MG63 (cell line): ENCODE results near the gene KCNJ18. TPM values are rescaled to one million over a fixed set of nuclear protein-coding genes. Genes with fewer than 3 reads are reported as not detected.
"Not testable (repeated sequence)": the region's sequence is repeated elsewhere in the genome, so short reads cannot be mapped to it uniquely, and the experiment has no call there.

Source experiments
- DNase-seq: peaks from one replicate; pipeline ENCODE4 v3.0.0-alpha.2; 2020
- H3K27me3 ChIP-seq: fragments of 250-450 bp; sonication (Bioruptor Pico); 2 replicates; pipeline ENCODE4 v1.5.1; 2020; ENCODE audit warnings: mild to moderate bottlenecking, moderate library complexity
- H3K36me3 ChIP-seq: fragments of 250-450 bp; sonication (Bioruptor Pico); 2 replicates; pipeline ENCODE4 v1.5.1; 2020; ENCODE audit warnings: mild to moderate bottlenecking, moderate library complexity
- H3K4me3 ChIP-seq: fragments of 250-450 bp; sonication (Bioruptor Pico); 2 replicates; pipeline ENCODE4 v1.5.1; 2020; ENCODE audit warnings: mild to moderate bottlenecking, moderate library complexity
- H3K9me3 ChIP-seq: fragments of 250-450 bp; sonication (Bioruptor Pico); 2 replicates; pipeline ENCODE4 v1.5.1; 2020; ENCODE audit warnings: mild to moderate bottlenecking, moderate library complexity
- total RNA-seq: library from RNA; depleted of rRNA; stranded (reverse); fragments of >200 nt; shearing (Covaris generic); gene quantifications from 2 replicates; pipeline ENCODE4 v1.2.3, GENCODE V29; 2014; ENCODE audit warnings: low replicate concordance

The KCNJ18 gene
- total RNA-seq, 1 experiment from 2014 or later = not detected

DNA sequence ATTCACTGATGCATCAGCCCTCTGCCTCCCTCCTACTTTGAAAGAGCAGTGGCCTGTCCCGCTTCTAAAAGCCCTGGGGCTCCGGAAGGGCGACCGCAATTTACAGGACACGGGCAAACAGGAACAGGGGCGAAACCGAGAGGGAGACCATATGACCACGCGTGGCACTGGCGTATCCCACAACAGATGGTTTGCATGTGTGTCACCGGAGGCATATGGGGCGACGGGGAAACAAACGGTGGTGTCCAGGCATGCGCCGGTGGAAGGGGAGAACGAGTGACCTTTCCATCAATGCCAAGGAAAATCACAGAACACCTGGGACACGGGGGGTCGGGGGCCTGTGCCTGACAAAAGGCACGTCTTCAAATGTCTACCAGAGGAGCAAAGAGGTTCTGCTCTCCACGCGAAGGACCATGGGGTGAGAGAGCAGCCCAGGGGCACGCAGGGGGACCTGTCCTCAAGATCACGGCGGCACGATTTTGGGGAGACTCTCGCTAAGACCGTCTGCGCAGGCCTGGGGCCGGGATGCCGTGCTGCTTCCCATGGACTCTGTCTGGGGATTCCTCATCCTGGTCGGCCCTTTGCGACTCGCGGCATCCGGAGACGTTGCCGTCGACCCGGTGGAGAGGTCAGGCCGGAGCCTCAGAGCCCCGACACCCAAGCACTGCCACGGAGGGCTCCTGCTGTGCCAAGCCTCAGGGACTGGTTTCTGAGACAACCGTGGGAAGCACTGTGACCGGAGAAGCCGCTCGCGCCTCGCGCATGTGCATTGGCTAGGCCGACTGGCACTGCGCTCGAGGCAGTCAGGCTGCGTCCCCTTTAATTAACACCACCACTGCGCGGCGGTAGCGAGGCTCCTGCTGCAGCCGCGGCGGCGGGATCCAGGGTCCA is 12.8 kb upstream of the KCNJ18 start:
- H3K9me3 ChIP-seq = no peaks in the 10 kb centered on the region
- no peak overlapping the region for H3K4me3 ChIP-seq
- no peaks in the 10 kb centered on the region for H3K36me3 ChIP-seq
- DNase-seq = no peak
- H3K27me3 ChIP-seq = no peaks in the 10 kb centered on the region

DNA sequence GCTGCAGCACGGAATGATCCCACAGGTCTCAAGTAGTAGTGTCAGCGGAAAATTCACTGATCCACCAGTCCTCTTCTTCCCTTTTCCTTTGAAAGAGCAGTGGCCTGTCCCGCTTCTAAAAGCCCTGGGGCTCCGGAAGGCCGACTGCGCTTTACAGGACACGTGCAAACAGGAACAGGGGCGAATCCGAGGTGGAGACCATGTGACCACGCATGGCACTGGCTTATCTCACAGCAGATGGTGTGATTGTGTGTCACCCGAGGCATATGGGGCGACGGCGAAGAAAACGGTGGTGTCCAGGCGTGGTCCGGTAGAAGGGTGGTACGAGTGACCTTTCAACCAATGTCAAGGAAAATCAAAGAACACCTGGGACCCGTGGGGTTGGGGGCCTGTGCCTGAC is 12.0 kb upstream of the KCNJ18 start:
- H3K27me3 ChIP-seq = no peaks in the 10 kb centered on the region
- H3K4me3 ChIP-seq = no peak overlapping the region
- no peaks in the 10 kb centered on the region for H3K36me3 ChIP-seq
- no peak for DNase-seq
- H3K9me3 ChIP-seq = no peaks in the 10 kb centered on the region

DNA sequence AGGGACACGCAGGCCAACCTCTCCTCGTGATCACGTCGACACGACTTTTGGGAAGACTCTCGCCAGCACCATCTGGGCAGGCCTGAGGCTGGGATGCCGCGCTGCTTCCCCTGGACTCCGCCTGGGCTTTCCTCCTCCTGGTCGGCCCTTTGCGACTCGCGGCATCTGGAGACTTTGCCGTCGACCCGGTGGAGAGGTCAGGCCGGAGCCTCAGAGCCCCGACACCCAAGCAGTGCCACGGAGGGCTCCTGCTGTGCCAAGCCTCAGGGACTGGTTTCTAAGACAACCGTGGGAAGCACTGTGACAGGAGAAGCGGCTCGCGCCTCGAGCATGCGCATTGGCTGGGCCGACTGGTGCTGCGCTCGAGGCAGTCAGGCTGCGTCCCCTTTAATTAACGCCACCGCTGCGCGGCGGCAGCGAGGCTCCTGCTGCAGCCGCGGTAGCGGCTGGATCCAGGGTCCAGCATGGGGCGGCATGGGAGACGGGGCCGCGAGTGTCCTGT is 11.4 kb upstream of the KCNJ18 start:
- not testable (repeated sequence) for H3K36me3 ChIP-seq, H3K9me3 ChIP-seq, H3K27me3 ChIP-seq, DNase-seq, H3K4me3 ChIP-seq

DNA sequence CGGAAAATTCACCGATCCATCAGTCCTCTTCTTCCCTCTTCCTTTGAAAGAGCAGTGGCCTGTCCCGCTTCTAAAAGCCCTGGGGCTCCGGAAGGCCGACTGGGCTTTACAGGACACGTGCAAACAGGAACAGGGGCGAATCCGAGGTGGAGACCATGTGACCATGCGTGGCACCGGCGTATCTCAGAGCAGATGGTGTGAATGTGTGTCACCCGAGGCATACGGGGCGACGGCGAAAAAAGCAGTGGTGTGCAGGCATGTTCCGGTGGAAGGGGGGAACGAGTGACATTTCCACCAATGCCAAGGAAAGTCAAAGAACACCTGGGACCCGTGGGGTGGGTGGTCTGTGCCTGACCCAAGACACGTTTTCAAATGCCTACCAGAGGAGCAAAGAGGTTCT is 10.7 kb upstream of the KCNJ18 start:
- H3K9me3 ChIP-seq, H3K4me3 ChIP-seq, H3K27me3 ChIP-seq, H3K36me3 ChIP-seq, DNase-seq: not testable (repeated sequence)

DNA sequence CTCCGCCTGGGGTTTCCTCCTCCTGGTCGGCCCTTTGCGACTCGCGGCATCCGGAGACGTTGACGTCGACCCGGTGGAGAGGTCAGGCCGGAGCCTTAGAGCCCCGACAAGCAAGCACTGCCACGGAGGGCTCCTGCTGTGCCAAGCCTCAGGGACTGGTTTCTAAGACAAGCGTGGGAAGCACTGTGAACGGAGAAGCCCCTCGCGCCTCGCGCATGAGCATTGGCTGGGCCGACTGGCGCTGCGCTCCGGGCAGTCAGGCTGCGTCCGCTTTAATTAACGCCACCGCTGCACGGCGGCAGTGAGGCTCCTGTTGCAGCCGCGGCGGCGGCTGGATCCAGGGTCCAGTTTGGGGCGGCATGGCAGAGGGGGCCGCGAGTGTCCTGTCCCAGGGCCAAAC is 10.2 kb upstream of the KCNJ18 start:
- H3K36me3 ChIP-seq, H3K4me3 ChIP-seq, H3K9me3 ChIP-seq, H3K27me3 ChIP-seq, DNase-seq: not testable (repeated sequence)

DNA sequence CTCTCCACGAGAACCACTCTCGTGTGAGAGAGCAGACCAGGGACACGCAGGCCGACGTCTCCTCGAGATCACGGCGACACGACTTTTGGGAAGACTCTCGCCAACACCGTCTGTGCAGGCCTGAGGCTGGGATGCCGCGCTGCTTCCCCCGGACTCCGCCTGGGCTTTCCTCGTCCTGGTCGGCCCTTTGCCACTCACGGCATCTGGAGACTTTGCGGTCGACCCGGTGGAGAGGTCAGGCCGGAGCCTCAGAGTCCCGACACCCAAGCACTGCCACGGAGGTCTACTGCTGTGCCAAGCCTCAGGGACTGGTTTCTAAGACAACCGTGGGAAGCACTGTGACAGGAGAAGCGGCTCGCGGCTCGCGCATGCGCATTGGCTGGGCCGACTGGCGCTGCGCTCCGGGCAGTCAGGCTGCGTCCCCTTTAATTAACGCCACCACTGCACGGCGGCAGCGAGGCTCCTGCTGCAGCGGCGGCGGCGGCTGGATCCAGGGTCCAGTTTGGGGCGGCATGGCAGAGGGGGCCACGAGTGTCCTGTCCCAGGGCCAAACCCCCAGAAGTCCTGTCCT is 9.1 kb upstream of the KCNJ18 start:
- H3K27me3 ChIP-seq, H3K4me3 ChIP-seq, DNase-seq, H3K36me3 ChIP-seq, H3K9me3 ChIP-seq: not testable (repeated sequence)

DNA sequence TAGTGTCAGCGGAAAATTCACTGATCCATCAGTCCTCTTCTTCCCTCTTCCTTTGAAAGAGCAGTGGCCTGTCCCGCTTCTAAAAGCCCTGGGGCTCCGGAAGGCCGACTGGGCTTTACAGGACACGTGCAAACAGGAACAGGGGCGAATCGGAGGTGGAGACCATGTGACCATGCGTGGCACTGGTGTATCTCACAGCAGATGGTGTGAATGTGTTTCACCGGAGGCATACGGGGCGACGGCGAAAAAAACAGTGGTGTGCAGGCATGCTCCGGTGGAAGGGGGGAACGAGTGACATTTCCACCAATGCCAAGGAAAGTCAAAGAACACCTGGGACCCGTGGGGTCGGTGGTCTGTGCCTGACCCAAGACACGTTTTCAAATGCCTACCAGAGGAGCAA is 8.4 kb upstream of the KCNJ18 start:
- not testable (repeated sequence) for DNase-seq, H3K27me3 ChIP-seq, H3K4me3 ChIP-seq, H3K36me3 ChIP-seq, H3K9me3 ChIP-seq

DNA sequence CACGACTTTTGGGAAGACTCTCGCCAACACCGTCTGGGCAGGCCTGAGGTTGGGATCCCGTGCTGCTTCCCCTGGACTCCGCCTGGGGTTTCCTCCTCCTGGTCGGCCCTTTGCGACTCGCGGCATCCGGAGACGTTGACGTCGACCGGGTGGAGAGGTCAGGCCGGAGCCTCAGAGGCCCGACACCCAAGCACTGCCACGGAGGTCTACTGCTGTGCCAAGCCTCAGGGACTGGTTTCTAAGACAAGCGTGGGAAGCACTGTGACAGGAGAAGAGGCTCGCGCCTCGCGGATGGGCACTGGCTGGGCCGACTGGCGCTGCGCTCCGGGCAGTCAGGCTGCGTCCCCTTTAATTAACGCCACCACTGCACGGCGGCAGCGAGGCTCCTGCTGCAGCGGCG is 7.9 kb upstream of the KCNJ18 start:
- H3K27me3 ChIP-seq, H3K4me3 ChIP-seq, DNase-seq, H3K9me3 ChIP-seq, H3K36me3 ChIP-seq: not testable (repeated sequence)

DNA sequence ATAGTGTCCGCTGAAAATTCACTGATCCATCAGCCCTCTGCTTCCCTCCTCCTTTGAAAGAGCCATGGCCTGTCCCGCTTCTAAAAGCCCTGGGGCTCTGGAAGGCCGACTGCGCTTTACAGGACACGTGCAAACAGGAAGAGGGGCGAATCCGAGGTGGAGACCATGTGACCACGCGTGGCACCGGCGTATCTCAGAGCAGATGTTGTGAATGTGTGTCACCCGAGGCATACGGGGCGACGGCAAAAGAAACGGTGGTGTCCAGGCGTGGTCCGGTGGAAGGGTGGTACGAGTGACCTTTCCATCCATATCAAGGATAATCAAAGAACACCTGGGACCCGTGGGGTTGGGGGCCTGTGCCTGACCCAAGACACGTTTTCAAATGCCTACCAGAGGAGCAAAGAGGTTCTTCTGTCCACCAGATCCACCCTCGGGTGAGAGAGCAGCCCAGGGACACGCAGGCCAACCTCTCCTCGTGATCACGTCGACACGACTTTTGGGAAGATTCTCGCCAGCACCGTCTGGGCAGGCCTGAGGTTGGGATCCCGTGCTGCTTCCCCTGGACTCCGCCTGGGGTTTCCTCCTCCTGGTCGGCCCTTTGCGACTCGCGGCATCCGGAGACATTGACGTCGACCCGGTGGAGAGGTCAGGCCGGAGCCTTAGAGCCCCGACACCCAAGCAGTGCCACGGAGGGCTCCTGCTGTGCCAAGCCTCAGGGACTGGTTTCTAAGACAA is 7.1 kb upstream of the KCNJ18 start:
- not testable (repeated sequence) for H3K27me3 ChIP-seq, H3K9me3 ChIP-seq, H3K4me3 ChIP-seq, DNase-seq, H3K36me3 ChIP-seq

DNA sequence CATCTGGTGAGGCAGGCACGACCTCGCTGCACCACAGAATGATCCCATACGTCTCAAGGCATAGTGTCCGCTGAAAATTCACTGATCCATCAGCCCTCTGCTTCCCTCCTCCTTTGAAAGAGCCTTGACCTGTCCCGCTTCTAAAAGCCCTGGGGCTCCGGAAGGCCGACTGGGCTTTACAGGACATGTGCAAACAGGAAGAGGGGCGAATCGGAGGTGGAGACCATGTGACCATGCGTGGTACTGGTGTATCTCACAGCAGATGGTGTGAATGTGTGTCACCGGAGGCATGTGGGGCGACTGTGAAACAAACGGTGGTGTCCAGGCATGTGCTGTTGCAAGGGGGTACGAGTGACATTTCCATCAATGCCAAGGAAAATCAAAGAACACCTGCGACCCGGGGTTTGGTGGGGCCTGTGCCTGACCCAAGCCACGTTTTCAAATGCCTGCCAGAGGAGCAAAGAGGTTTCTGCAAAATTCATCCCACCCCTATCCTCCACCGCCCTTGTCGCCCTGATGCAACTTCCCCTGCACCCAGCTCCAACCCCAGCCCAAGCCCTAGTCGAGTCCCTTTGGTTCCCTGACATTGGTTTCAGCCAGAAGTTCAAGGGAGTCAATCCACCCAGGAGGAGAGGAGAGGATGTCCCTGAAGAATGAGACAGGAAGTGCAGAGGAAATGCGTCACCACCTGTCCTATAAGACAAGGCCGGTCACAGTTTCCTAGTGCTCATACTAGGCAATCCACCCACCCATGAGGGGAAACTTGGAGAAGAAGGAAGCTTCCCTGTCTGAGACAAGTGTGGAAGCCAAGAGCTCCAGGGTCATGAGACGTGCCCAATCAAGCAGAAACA is 5.9 kb upstream of the KCNJ18 start:
- no peak overlapping the region for H3K4me3 ChIP-seq
- no peak for DNase-seq
- H3K36me3 ChIP-seq = no peaks in the 10 kb centered on the region
- H3K27me3 ChIP-seq = no peaks in the 10 kb centered on the region
- H3K9me3 ChIP-seq = no peaks in the 10 kb centered on the region

DNA sequence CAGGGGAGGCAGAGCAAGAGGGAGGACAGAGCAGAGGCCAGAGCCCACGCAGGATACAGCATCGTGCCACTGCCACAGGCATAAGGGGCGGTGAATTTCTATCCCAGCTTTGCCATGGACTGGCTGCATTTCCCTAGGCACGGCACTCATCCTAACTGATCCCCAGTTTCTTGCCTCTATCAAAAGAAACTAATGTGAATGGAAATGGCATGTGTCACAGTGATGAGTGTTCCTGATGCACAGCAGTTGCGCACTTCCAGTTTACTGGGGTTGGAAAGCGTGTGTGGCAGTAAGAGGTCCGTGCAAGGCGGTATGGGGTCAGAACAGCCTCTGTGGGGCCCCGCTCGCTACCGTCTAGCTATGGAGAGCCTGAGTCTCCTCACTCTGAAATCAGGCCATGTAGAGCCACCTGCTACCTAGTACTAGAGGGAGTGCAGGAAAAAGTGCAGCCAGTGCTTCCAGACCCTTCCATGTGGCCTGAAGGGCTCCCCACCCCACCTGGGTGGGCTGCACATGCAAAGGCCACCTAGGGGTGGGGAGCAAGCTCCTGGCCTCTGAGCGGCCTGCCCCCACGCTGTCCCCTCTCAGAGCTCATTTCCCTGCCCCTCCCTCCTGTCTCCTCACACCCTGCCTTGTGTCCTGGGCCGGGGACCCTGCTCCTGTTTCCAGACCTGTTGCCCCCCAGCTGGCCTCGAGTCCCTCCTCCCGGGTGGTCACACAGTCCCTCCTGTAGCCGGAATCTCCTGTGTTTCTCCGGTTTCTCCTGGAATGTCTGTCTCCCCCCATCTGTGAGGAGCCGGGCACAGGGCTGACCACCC is 5.0 kb upstream of the KCNJ18 start:
- no peaks in the 10 kb centered on the region for H3K9me3 ChIP-seq
- no peak for DNase-seq
- no peaks in the 10 kb centered on the region for H3K27me3 ChIP-seq
- no peak overlapping the region for H3K4me3 ChIP-seq
- H3K36me3 ChIP-seq = no peaks in the 10 kb centered on the region

DNA sequence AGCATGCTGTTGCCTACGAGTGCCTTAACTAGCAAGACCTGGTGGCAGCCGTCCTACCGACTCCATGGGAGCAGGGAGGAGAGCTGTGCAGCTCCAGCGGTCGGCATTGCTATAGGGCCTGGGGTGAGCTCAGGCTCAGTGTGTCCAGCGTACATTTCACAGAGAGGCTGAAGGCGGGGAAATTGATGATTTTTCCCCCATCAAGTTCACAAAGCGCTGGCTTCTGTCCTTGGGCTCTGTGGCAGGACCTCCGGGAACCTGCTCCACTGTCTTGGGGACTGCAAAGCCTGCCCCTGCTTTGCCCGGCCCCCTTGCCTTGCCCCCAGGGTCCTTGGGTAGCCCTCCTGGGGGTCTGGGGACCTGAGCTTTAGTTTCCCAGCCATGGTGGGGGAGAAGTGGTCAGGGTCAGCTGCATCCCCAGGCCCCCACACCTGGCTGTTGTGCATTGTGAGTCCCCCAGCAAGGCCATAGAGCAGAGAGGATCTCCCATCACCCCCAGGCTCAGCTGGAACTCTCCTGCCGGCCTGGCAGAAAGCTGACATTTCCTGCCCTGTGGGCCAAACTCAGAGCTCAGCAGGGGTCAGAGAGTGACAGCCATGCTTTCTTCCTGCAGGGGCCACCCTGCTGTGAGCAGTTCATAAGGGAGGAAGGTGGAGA is 3.9 kb upstream of the KCNJ18 start:
- Histone ChIP-seq H3K4me3 (no peak overlapping the region), H3K27me3 (no peaks in the 10 kb centered on the region), H3K9me3 (no peaks in the 10 kb centered on the region), H3K36me3 (no peaks in the 10 kb centered on the region)
- peak; percentile 7 for DNase-seq

DNA sequence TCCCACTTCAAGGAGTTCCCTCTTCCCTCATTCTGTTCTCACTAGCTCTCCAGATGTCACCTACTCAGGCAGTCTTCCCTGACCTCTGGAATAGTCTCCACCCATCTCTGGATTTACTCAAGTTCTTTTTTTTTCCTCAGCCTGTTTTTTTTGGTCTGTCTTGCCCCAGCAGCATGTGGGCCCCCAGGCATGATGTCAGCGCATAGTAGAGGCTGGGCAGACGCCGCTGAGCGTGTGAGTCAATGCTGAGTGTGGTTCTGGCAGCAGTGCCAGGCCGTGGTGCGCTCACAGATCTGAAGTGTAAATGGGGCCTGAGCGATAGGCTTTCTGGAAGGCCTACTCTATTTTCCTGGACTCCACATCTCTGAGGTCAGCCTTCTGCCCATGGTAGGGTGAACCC is 2.7 kb upstream of the KCNJ18 start:
- no peak overlapping the region for H3K4me3 ChIP-seq
- H3K27me3 ChIP-seq = no peaks in the 10 kb centered on the region
- H3K36me3 ChIP-seq = no peaks in the 10 kb centered on the region
- peak; percentile 96 for DNase-seq
- H3K9me3 ChIP-seq = no peaks in the 10 kb centered on the region

DNA sequence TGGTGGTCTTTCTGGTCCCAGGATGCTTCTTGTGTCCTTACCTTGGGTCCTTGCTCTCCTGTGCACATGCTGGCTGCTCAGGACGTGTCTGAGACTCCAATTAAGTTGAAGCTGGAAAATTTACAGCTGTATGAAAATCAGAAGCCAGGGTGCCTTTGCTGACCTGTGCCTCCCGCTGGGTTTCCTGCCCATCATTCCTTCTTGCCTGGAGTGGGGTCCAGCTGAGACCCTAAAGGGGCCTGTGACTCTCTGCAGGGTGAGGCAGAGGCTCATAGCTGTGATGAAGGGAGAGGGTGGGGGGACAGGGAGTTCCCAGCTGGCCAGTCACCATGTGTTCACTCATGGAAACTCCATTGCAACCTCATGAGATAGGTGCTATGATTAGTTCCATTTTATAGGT is 1.5 kb upstream of the KCNJ18 start:
- not testable (repeated sequence) for H3K27me3 ChIP-seq, H3K36me3 ChIP-seq, H3K9me3 ChIP-seq, DNase-seq, H3K4me3 ChIP-seq

DNA sequence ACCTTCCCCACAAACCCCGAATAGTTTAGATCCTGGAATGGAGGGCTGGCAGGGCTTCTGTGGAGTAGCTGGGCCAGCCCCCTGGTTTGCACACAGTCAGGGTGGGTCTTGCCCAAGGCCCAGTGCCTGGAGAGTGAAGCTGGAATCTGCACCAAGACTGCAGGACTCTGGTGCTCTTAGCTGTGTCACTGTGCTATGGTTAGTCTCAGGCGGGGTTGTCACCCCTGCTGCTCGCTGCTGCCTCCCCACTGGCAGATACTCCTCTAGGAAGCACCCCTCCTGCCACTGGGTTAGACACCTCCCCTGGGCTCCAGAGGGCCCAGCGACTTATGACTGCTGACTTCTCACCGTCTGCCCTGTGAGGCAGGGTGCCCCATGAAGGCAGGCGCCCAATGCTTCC is 842 bp upstream of the KCNJ18 start:
- H3K27me3 ChIP-seq, H3K4me3 ChIP-seq, H3K9me3 ChIP-seq, DNase-seq, H3K36me3 ChIP-seq: not testable (repeated sequence)

DNA sequence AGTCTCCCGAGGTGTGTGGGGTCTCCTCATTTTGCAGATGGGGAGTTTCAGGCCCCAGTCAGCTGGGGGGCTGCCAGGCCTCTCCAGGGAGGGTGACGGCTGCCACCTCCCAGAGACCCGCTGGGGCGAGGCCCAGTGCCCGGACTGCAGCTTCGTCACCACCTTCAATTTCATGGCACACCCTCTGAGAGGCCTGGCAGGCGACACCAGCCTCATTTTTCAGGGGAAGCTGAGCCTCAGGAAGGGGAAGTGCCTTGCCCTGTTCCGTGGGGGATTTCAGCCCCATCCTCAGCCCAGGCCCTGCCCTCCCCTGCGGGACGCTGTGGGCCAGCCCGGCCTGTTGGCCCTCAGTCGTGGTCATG is 362 bp downstream of the KCNJ18 start:
- H3K9me3 ChIP-seq, H3K4me3 ChIP-seq, H3K36me3 ChIP-seq, DNase-seq, H3K27me3 ChIP-seq: not testable (repeated sequence)
